ENCODE measurements around the gene MSI2. TPM values are rescaled to one million over a fixed set of nuclear protein-coding genes. Genes with fewer than 3 reads are reported as not detected.

Gene MSI2
- total and polyA plus RNA-seq, 5 experiments from 2014 or later, result 2.5 to 136 (median 4.9) TPM

DNA sequence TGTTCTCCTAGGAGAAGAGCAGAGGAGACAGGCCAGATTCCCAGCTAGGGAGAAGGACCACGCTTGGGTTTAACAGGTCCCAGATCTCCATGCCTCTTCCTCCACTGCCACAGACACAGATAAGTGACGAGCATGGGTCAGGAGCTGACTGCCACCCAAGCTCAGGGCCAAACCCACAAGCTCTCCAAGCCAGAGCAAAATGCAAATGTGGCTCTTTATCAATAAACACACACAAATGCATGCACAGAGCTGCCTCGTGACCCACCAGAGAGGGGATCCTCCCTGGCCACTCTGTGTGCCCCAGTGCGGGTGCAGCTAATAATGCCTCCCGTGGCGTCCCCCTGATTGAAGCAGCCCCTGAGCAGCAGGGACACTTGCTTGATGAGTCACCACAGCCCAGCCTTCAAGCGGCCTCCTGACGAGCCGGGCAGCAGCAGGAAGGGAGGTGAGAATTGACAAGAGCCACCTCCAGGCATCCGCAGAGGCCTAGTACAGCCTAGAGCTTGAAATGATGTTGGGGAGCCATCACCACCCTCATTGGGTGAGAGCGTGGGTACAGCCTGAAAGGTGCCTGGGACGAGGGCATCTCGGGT lies 344.9 kb downstream of the MSI2 start:
- POLR2A ChIA-PET, result interaction anchor here (0.5 to 5.0 kb wide), 4 partner anchors 26 to 518 kb away, joined by 3 to 34 read pairs (median 8); no protein-coding TSS in a partner anchor
- H3K4me1 Mint-ChIP-seq, result peaks cover 58 to 93% (median 87%) of the 10 kb centered on the region in 4 donors
- peaks cover 0 to 10% (median 0%) of the 10 kb centered on the region in 9 donors for H3K9me3 Mint-ChIP-seq
- peaks cover 0 to 4% (median 3%) of the 10 kb centered on the region in 3 donors for H3K36me3 Mint-ChIP-seq
- ATAC-seq, result no peak
- H3K27me3 Mint-ChIP-seq, result no peaks in the 10 kb centered on the region
- H3K27ac Mint-ChIP-seq, result peak overlapping the region; percentile 88 to 100 (median 95)
- peak overlapping the region in 9 of 10 donors; percentile 29 to 80 (median 71) for H3K4me3 Mint-ChIP-seq
- peak in 3 of 10 donors; percentile 11 to 58 (median 13) for DNase-seq

DNA sequence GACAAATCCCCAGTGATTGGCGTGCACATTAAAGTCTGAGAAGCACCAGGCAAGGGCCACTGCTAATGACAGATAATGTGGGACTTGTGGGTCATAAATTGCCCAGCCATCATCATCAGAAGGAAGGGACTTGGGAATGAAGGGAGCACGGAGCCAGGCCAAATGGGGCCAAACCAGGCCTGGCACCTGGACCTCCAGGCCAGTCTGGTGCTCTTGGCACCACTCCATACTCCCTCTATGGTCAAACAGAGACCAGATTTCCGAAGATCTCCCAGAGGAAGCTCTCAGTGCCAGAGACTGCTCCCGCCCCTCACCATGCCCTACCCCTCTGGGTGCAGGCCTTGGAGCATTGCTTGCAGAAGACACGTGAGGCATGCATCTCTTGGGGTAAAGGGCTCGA lies 346.6 kb downstream of the MSI2 start:
- Mint-ChIP-seq H3K27me3 (no peaks in the 10 kb centered on the region), H3K36me3 (no peaks in the 10 kb centered on the region), H3K9me3 (peaks cover 0 to 10% (median 0%) of the 10 kb centered on the region in 9 donors), H3K27ac (peak overlapping the region; percentile 93 to 100 (median 97)), H3K4me3 (peak overlapping the region in 5 of 10 donors; percentile 26 to 76 (median 30)), H3K4me1 (peaks cover 54 to 100% (median 98%) of the 10 kb centered on the region in 4 donors)
- ATAC-seq (no peak), DNase-seq (peak in 1 of 10 donors; percentile 2)
- POLR2A ChIA-PET, result interaction anchor here (1.0 kb wide), 2 partner anchors 12 to 1006 kb away, joined by 3 read pairs; no protein-coding TSS in a partner anchor

DNA sequence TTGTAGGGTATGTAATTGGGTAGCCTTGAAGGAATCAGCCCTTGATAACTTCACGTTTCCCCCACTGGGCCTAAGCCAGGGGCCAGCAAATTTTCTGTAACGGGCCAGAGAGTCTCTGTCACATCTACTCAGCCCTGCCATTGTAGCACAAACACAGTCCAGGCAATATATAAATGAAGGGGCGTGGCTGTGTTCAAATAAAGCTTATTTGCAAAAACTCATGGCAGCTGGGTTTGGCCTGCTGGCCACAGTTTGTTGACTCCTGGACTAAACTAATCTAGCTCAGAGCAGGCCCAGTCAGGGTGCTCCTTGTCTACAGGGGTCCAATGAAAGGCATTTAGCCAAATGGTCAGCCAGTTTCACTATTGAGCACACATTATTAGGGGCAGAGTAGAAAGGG lies 347.2 kb downstream of the MSI2 start:
- no peaks in the 10 kb centered on the region for H3K36me3 Mint-ChIP-seq
- H3K4me3 Mint-ChIP-seq, result peak overlapping the region in 9 of 10 donors; percentile 74 to 88 (median 81)
- no peak for DNase-seq
- peaks cover 52 to 100% (median 97%) of the 10 kb centered on the region in 4 donors for H3K4me1 Mint-ChIP-seq
- H3K27ac Mint-ChIP-seq, result peak overlapping the region; percentile 93 to 100 (median 97)
- H3K27me3 Mint-ChIP-seq, result no peaks in the 10 kb centered on the region
- ATAC-seq, result no peak
- H3K9me3 Mint-ChIP-seq, result peaks cover 0 to 10% (median 0%) of the 10 kb centered on the region in 9 donors
- POLR2A ChIA-PET, result interaction anchor here (1.0 to 1.1 kb wide), 2 partner anchors 11 to 68 kb away, joined by 3 to 5 read pairs; no protein-coding TSS in a partner anchor

GRCh38 chr17:57603978-57604377 lies 347.7 kb downstream of the MSI2 start:
- POLR2A ChIA-PET, result interaction anchor here (0.5 to 1.1 kb wide), 4 partner anchors 9 to 187 kb away, joined by 3 to 5 read pairs (median 4); no protein-coding TSS in a partner anchor
- DNase-seq, result peak; percentile 53 to 93 (median 80)
- peak overlapping the region; percentile 48 to 88 (median 78) for H3K4me3 Mint-ChIP-seq
- H3K27ac Mint-ChIP-seq, result peak overlapping the region; percentile 93 to 100 (median 97)
- no peaks in the 10 kb centered on the region for H3K27me3 Mint-ChIP-seq
- H3K9me3 Mint-ChIP-seq, result peaks cover 0 to 10% (median 0%) of the 10 kb centered on the region in 9 donors
- no peaks in the 10 kb centered on the region for H3K36me3 Mint-ChIP-seq
- H3K4me1 Mint-ChIP-seq, result peaks cover 51 to 99% (median 97%) of the 10 kb centered on the region in 4 donors
- ATAC-seq, result peak; percentile 79 to 86

- POLR2A ChIA-PET, result interaction anchor here (0.6 to 1.7 kb wide), 4 partner anchors 10 to 349 kb away, joined by 3 to 6 read pairs (median 4); no protein-coding TSS in a partner anchor
- Mint-ChIP-seq H3K4me1 (peaks cover 41 to 99% (median 90%) of the 10 kb centered on the region in 4 donors), H3K9me3 (no peaks in the 10 kb centered on the region), H3K27me3 (no peaks in the 10 kb centered on the region), H3K36me3 (no peaks in the 10 kb centered on the region), H3K27ac (peak overlapping the region; percentile 93 to 100 (median 97)), H3K4me3 (peak overlapping the region; percentile 59 to 88 (median 80))
- DNase-seq (peak in 9 of 10 donors; percentile 35 to 79 (median 62)), ATAC-seq (peak; percentile 59 to 65)
Observed at GRCh38 chr17:57604771-57605674, 348.7 kb downstream of the MSI2 start.

- POLR2A ChIA-PET, result interaction anchor here (1.0 to 1.7 kb wide), 4 partner anchors 9 to 65 kb away, joined by 3 to 6 read pairs (median 4); no protein-coding TSS in a partner anchor
- peak; percentile 25 to 36 for ATAC-seq
- DNase-seq, result peak in 1 of 10 donors; percentile 69
- Mint-ChIP-seq H3K27ac (peak overlapping the region; percentile 93 to 100 (median 97)), H3K9me3 (no peaks in the 10 kb centered on the region), H3K4me3 (peak overlapping the region; percentile 59 to 88 (median 79)), H3K36me3 (no peaks in the 10 kb centered on the region), H3K27me3 (no peaks in the 10 kb centered on the region), H3K4me1 (peaks cover 36 to 93% (median 86%) of the 10 kb centered on the region in 4 donors)
Observed at GRCh38 chr17:57605675-57606105, 349.4 kb downstream of the MSI2 start.

DNA sequence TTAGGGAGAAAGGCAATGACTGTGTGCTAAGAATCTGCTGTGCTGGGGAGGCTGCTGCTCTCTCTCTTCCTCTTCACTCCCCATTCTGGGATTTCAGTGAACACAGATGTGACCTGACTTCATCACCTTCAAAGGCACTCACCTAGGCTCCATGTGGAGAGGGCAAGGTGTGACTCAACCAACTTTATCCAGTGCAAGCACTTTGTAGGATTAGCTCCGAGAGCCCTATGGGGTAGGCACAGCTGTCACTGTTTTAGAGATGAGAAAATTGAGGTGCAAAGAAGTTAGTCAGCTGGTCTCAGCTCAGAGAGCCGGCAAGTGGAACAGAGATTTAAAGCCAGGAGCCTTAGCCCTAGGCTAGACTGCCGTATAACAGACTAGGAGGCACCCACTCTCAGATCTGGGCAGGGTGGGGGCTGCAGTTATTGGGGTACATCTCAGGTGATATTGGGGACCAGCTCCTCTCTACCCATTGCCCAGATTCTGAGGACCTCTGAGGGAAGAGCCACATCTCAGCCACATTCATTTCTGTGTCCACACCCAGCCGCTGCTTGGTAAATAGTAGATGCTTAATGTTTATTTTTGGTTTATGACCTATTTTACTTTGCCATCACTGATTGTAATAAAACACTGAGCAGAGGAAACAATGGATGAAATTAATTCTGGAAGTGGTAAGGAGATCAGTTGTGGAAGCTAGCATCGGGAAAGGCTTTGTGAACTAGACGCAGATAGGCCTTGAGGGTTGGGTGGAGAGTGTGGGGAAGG lies 350.0 kb downstream of the MSI2 start:
- ATAC-seq, result no peak
- POLR2A ChIA-PET, result interaction anchor here (0.6 to 1.7 kb wide), 5 partner anchors 9 to 64 kb away, joined by 3 to 6 read pairs (median 3); no protein-coding TSS in a partner anchor
- peak in 1 of 10 donors; percentile 32 for DNase-seq

DNA sequence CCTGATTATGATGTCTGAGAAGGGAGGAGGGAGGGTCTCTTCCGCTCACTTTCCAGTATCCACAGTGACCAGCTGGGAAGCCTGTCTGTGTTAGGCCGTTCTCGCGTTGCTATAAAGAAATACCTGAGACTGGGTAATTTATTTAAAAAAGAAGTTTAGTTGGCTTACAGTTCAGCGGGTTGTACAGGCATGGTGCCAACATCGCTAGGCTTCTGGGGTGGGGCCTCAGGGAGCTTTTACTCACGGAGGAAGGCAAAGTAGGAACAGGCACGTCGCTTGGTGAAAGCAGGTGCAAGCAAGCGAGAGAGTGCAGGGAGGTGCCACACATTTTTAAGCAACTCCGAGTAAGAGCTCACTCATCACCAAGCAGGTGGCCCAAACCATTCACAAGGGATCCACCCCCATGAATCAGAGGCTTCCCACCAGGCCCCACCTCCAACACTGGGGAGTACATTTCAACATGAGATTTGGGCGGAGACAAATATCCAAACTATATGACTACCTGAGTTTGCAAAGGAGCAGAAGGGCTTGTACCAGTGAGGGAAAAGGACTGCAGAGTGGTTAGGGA lies 351.3 kb downstream of the MSI2 start:
- POLR2A ChIA-PET, result interaction anchor here (1.3 kb wide), 1 partner anchor 10 kb away, joined by 6 read pairs; no protein-coding TSS in a partner anchor
- H3K36me3 Mint-ChIP-seq, result no peaks in the 10 kb centered on the region
- no peak for ATAC-seq
- DNase-seq, result peak in 1 of 10 donors; percentile 40
- peaks cover 30 to 84% (median 71%) of the 10 kb centered on the region in 4 donors for H3K4me1 Mint-ChIP-seq
- no peaks in the 10 kb centered on the region for H3K27me3 Mint-ChIP-seq
- peak overlapping the region in 8 of 10 donors; percentile 36 to 95 (median 74) for H3K27ac Mint-ChIP-seq
- H3K9me3 Mint-ChIP-seq, result no peaks in the 10 kb centered on the region
- peak overlapping the region in 3 of 10 donors; percentile 14 to 32 (median 20) for H3K4me3 Mint-ChIP-seq

More for the DNA sequence above, 350.0 kb downstream of the MSI2 start:
- Mint-ChIP-seq H3K4me3 (peak overlapping the region; percentile 59 to 88 (median 79)), H3K9me3 (no peaks in the 10 kb centered on the region), H3K4me1 (peaks cover 33 to 87% (median 80%) of the 10 kb centered on the region in 4 donors), H3K36me3 (no peaks in the 10 kb centered on the region), H3K27me3 (no peaks in the 10 kb centered on the region), H3K27ac (peak overlapping the region; percentile 93 to 100 (median 97))

DNA sequence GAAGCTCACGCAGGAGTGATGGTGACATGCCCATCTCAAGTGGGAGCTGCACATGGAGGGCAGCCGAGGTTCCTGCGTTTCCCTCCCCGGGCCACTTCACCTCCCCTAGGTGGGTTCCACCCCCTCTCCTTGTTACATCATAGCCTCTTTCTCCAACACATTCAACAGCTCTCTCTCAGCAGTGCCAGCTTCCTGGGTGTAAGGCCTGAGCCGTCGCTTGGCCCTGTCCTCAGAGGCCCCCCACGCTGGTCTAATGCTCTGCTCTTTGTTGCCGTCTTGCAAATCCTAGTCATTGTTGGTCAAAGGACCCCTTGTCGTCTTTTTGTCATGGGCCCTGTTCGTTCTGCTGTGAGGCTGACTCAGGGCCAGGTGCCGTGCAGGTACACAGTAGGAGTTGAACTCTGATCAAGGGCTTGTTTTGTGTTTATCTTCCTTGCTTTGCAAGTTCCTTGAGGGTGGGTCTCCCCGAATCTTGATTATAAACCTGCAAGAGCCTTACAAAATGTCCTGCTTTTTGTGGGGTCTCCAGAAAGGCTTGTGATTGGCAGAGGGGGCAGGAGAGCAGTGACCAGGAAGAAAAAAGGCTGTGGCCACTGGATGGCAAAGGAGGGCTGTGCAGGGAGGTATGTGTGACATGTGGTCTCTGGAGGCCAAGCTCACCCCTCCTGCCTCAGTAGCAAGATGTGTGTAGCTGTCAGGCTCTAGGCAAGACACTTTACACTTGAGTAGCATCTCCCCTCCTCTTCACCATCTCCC lies 352.2 kb downstream of the MSI2 start:
- DNase-seq (peak in 1 of 10 donors; percentile 48), ATAC-seq (no peak)
- no peaks in the 10 kb centered on the region for H3K9me3 Mint-ChIP-seq
- peak overlapping the region in 3 of 10 donors; percentile 8 to 48 (median 45) for H3K4me3 Mint-ChIP-seq
- H3K36me3 Mint-ChIP-seq, result no peaks in the 10 kb centered on the region
- no peaks in the 10 kb centered on the region for H3K27me3 Mint-ChIP-seq
- POLR2A ChIA-PET, result no interaction called here
- H3K27ac Mint-ChIP-seq, result peak overlapping the region; percentile 3 to 90 (median 68)
- H3K4me1 Mint-ChIP-seq, result peaks cover 37 to 82% (median 71%) of the 10 kb centered on the region in 4 donors

DNA sequence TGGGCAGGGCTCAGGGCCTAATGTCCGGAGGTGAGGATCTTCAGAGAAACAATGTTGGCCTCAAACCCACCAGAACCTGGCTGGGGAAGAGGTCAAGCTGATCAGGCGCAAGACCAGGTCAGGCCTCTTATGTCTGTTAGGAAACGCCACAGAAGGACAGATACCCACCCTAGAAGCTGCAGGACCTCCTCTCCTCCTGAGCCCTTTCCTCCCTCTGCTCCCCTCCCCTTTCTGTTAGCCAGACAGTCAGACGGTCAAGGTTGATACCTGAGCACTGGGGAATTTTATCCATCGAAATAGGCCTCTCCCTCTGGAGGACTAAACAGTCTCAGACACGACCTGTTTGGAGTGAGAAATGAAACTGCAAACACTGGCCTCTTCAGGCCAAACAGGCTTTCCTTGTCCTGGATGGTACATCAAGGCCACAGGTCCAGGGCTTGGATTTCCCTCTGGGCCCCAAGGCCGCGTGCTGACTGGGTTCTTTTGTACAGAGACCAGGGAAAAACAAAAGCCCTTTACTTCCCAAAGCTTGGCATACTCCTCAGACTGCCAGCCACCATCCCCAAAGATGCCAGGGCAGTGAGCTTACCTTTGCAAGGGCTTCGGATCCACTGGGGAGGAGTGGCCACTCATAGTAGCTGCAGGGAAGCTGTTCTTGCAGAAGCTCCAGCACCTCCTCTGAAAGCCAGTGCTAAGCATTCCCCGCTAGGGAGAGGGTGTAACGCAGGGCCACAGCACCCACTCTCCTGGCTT lies 353.0 kb downstream of the MSI2 start:
- POLR2A ChIA-PET, result no interaction called here
- Mint-ChIP-seq H3K4me3 (no peak overlapping the region), H3K4me1 (peaks cover 32 to 77% (median 66%) of the 10 kb centered on the region in 4 donors)

More for the DNA sequence above, 353.0 kb downstream of the MSI2 start:
- DNase-seq (peak in 1 of 10 donors; percentile 35), ATAC-seq (no peak)
- Mint-ChIP-seq H3K36me3 (no peaks in the 10 kb centered on the region), H3K27me3 (no peaks in the 10 kb centered on the region), H3K9me3 (no peaks in the 10 kb centered on the region), H3K27ac (peak overlapping the region in 8 of 10 donors; percentile 13 to 85 (median 54))
